HCT116 (cell line): ENCODE data around the gene GRB2. TPM values are rescaled to one million over a fixed set of nuclear protein-coding genes. Genes with fewer than 3 reads are reported as not detected.
A peak's percentile ranks its signal among the peaks of the same experiment; 100 is the strongest.

ENCODE experiments used
- ATAC-seq: fragments of 200-7000 bp; cut with Tn5 transposase; 2 replicates; pipeline ENCODE4 v1.9.1; 2020; ENCODE audit warnings: mild to moderate bottlenecking, moderate library complexity
- BruUV-seq: library from RNA; stranded (reverse); fragments of 400-500 nt; replicated peaks from 2 replicates; lab custom pipeline; 2021; lab: Mats Ljungman, UMichigan
- CTCF ChIA-PET: fragments of 300-600 bp; sonication (Branson Sonifier 250); formaldehyde crosslinking; loops from one replicate; lab custom pipeline; 2021; ENCODE audit warnings: antibody characterized with exemption; lab: Charles Lee
- POLR2A ChIA-PET: fragments of 300-600, 350-600 bp; sonication (Branson Sonifier 250); formaldehyde crosslinking; loops from one replicate; lab custom pipeline; 2021; ENCODE audit warnings: antibody characterized with exemption; lab: Charles Lee
- RAD21 ChIA-PET, 2 experiments: fragments of 300-600 bp; sonication (Branson Sonifier 250); formaldehyde crosslinking; loops; one replicate each; lab custom pipeline; 2023; ENCODE audit warnings: low total read pairs in 2 of 2; ENCODE audit not compliant: uncharacterized antibody in 2 of 2, unreplicated experiment in 2 of 2, low non-redundant PET in 1 of 2; lab: Charles Lee
- DNase-seq: peaks from one replicate; pipeline ENCODE4 v3.0.0-alpha.2; 2010; ENCODE audit warnings: low read depth, low spot score
- H2AFZ ChIP-seq: fragments of 200-600 bp; shearing (Covaris generic), sonication (generic); 2 replicates; pipeline ENCODE4 v1.6.1; 2017; ENCODE audit warnings: low read depth, mixed run types, mixed read lengths, antibody characterized with exemption, low read length; ENCODE audit not compliant: poor library complexity, severe bottlenecking
- H3K27ac ChIP-seq: 2 replicates; pipeline ENCODE4 v1.5.1; 2012; ENCODE audit warnings: low read depth, low read length
- H3K27me3 ChIP-seq: fragments of 200-600 bp; sonication (generic); 2 replicates; pipeline ENCODE4 v1.6.1; 2016; ENCODE audit warnings: mixed run types, low read length, mixed read lengths; ENCODE audit not compliant: insufficient read depth
- H3K36me3 ChIP-seq, 2 experiments: fragments of 200-500 bp in 1 of 2; fragments of 200-600 bp in 1 of 2; sonication (Bioruptor generic) in 1 of 2; sonication (generic) in 1 of 2; 2 replicates each; pipeline versions ENCODE4 v1.5.1 to v1.6.1; 2014 to 2016; ENCODE audit warnings: low read length in 2 of 2, inconsistent platforms in 1 of 2, mixed read lengths in 1 of 2, mixed run types in 1 of 2; ENCODE audit not compliant: insufficient read depth in 2 of 2, control insufficient read depth in 1 of 2
- H3K4me1 ChIP-seq, 2 experiments: fragments of 200-600 bp in 1 of 2; sonication (generic) in 1 of 2; 2 replicates each; pipeline versions ENCODE4 v1.5.1 to v1.6.1; 2012 to 2017; ENCODE audit warnings: low read length in 2 of 2, inconsistent platforms in 1 of 2, mild to moderate bottlenecking in 1 of 2, mixed read lengths in 1 of 2, mixed run types in 1 of 2, moderate library complexity in 1 of 2; ENCODE audit not compliant: insufficient read depth in 2 of 2, control insufficient read depth in 1 of 2
- H3K4me2 ChIP-seq: fragments of 200-600 bp; sonication (generic); 2 replicates; pipeline ENCODE4 v1.6.1; 2017; ENCODE audit warnings: mixed run types, low read length, mixed read lengths
- H3K4me3 ChIP-seq, 2 experiments: fragments of 200-600 bp in 1 of 2; sonication (generic) in 1 of 2; replicated peaks in 1 of 2; 2 replicates each; pipeline ENCODE4 v1.5.1; 2011 to 2016; ENCODE audit warnings: low read length in 2 of 2, control low read depth in 1 of 2, low read depth in 1 of 2, mild to moderate bottlenecking in 1 of 2, mixed read lengths in 1 of 2, mixed run types in 1 of 2
- H3K79me2 ChIP-seq: fragments of 200-600 bp; sonication (generic); 2 replicates; pipeline ENCODE4 v1.6.1; 2017; ENCODE audit warnings: mild to moderate bottlenecking, mixed run types, low read length, moderate library complexity, mixed read lengths; ENCODE audit not compliant: insufficient read depth
- H3K9ac ChIP-seq: fragments of 200-600 bp; sonication (generic); 2 replicates; pipeline ENCODE4 v1.6.1; 2016; ENCODE audit warnings: low read length, mixed read lengths
- H3K9me2 ChIP-seq: fragments of 200-600 bp; sonication (generic), shearing (Covaris generic); 2 replicates; pipeline ENCODE4 v1.6.1; 2017; ENCODE audit warnings: mixed run types, mild to moderate bottlenecking, moderate library complexity; ENCODE audit not compliant: insufficient read depth
- H3K9me3 ChIP-seq, 2 experiments: fragments of 200-500 bp in 1 of 2; fragments of 200-600 bp in 1 of 2; sonication (Bioruptor generic) in 1 of 2; sonication (generic) in 1 of 2; 2 replicates each; pipeline ENCODE4 v1.6.1; 2014 to 2017; ENCODE audit warnings: low read length in 2 of 2, mixed read lengths in 2 of 2, inconsistent platforms in 1 of 2, low read depth in 1 of 2, mild to moderate bottlenecking in 1 of 2, mixed run types in 1 of 2, moderate library complexity in 1 of 2; ENCODE audit not compliant: control insufficient read depth in 1 of 2, insufficient read depth in 1 of 2
- H4K20me1 ChIP-seq: fragments of 200-600 bp; sonication (generic), shearing (Covaris generic); 2 replicates; pipeline ENCODE4 v1.6.1; 2017; ENCODE audit warnings: mixed run types, mild to moderate bottlenecking, moderate library complexity; ENCODE audit not compliant: insufficient read depth
- CBX3 ChIP-seq: IDR thresholded peaks from 2 replicates; pipeline ENCODE4 v1.6.1; 2012; ENCODE audit warnings: low read depth
- EGR1 ChIP-seq: IDR thresholded peaks from 2 replicates; pipeline ENCODE4 v1.6.1; 2012; ENCODE audit warnings: low read depth
- ELF1 ChIP-seq: IDR thresholded peaks from 2 replicates; pipeline ENCODE4 v1.6.1; 2012; ENCODE audit warnings: low read depth, borderline replicate concordance
- FOSL1 ChIP-seq: IDR thresholded peaks from 2 replicates; pipeline ENCODE4 v1.6.1; 2012; ENCODE audit warnings: low read depth
- POLR2A ChIP-seq: IDR thresholded peaks from 2 replicates; pipeline ENCODE4 v1.7.0; 2011; ENCODE audit warnings: borderline replicate concordance; ENCODE audit not compliant: insufficient read depth, insufficient read length; ENCODE audit errors: extremely low read depth
- POLR2AphosphoS5 ChIP-seq: IDR thresholded peaks from 2 replicates; pipeline ENCODE4 v1.6.1; 2011; ENCODE audit warnings: mild to moderate bottlenecking, low read depth, low read length, moderate library complexity
- RAD21 ChIP-seq: IDR thresholded peaks from 2 replicates; pipeline ENCODE4 v1.6.1; 2012; ENCODE audit warnings: low read depth, mild to moderate bottlenecking
- SIN3A ChIP-seq: IDR thresholded peaks from 2 replicates; pipeline ENCODE4 v1.6.1; 2012; ENCODE audit warnings: low read depth
- SP1 ChIP-seq: IDR thresholded peaks from 2 replicates; pipeline ENCODE4 v1.6.1; 2012; ENCODE audit warnings: low read depth
- SRF ChIP-seq: IDR thresholded peaks from 2 replicates; pipeline ENCODE4 v1.6.1; 2012; ENCODE audit warnings: low read depth
- intact Hi-C: fragments of 100-400 bp; cut with micrococcal nuclease; formaldehyde crosslinking; loops from 2 replicates; pipeline ENCODE4 v1.10.0; 2022
- total RNA-seq: library from RNA; stranded (reverse); gene quantifications from one replicate; pipeline ENCODE4 v1.2.1, GENCODE V29; 2021; ENCODE audit not compliant: unreplicated experiment
- TF ChIP-seq, protein P1 (sequence below): IDR thresholded peaks from 2 replicates; pipeline ENCODE4 v1.6.1; 2012
- TF ChIP-seq, protein P2 (sequence below): IDR thresholded peaks from 2 replicates; pipeline ENCODE4 v1.6.1; 2012; ENCODE audit warnings: low read depth

GRB2 gene
- total RNA-seq, 1 experiment from 2014 or later: 146 TPM

DNA sequence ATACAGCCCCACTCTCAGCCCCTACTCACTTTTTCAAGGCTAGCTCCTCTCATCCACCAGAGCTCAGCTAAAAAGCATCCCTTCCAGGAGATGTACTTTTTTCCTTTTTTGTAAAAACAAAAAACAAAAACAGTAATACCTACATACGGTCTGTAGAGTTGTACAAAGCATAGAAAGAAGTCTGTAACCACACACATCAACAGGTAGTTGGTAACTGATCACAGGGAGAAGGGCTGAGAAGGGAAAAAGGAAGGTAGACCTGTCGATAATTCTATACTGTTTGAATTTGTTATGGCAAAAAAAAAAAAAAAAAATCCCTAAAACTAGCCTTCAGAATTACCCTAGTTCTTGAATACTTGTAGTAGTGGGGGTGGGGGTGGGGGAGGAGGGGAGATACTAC, 117.1 kb downstream of the GRB2 start:
- no peaks in the 10 kb centered on the region for H3K27me3 ChIP-seq
- peaks cover 8 to 25% of the 10 kb centered on the region in 2 experiments for H3K36me3 ChIP-seq
- no peaks in the 10 kb centered on the region for H4K20me1 ChIP-seq
- POLR2A ChIA-PET: interaction anchor here (1.0 to 1.7 kb wide), 6 partner anchors 10 to 492 kb away, joined by 3 to 40 read pairs (median 8); partner anchors contain the start of genes GRB2 and MIF4GD
- intact Hi-C loops: no loop called here
- CTCF ChIA-PET: interaction anchor here (1.2 to 2.8 kb wide), 6 partner anchors 16 to 237 kb away, joined by 3 to 11 read pairs (median 6); partner anchors contain the start of genes GRB2, LLGL2 and TSEN54
- no peak overlapping the region for H2AFZ ChIP-seq
- H3K9me2 ChIP-seq: no peaks in the 10 kb centered on the region
- ATAC-seq (no peak), DNase-seq (no peak)
- no TSS peak for BruUV-seq
- peak overlapping the region; percentile 82 for H3K9ac ChIP-seq
- TF ChIP-seq POLR2AphosphoS5 (no peak), RAD21 (no peak), ELF1 (no peak), SIN3A (no peak), POLR2A (no peak), EGR1 (no peak), FOSL1 (no peak), SP1 (no peak), CBX3 (no peak), SRF (no peak)
- TF ChIP-seq, protein P1, sequence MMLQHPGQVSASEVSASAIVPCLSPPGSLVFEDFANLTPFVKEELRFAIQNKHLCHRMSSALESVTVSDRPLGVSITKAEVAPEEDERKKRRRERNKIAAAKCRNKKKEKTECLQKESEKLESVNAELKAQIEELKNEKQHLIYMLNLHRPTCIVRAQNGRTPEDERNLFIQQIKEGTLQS: no peak
- TF ChIP-seq, protein P2, sequence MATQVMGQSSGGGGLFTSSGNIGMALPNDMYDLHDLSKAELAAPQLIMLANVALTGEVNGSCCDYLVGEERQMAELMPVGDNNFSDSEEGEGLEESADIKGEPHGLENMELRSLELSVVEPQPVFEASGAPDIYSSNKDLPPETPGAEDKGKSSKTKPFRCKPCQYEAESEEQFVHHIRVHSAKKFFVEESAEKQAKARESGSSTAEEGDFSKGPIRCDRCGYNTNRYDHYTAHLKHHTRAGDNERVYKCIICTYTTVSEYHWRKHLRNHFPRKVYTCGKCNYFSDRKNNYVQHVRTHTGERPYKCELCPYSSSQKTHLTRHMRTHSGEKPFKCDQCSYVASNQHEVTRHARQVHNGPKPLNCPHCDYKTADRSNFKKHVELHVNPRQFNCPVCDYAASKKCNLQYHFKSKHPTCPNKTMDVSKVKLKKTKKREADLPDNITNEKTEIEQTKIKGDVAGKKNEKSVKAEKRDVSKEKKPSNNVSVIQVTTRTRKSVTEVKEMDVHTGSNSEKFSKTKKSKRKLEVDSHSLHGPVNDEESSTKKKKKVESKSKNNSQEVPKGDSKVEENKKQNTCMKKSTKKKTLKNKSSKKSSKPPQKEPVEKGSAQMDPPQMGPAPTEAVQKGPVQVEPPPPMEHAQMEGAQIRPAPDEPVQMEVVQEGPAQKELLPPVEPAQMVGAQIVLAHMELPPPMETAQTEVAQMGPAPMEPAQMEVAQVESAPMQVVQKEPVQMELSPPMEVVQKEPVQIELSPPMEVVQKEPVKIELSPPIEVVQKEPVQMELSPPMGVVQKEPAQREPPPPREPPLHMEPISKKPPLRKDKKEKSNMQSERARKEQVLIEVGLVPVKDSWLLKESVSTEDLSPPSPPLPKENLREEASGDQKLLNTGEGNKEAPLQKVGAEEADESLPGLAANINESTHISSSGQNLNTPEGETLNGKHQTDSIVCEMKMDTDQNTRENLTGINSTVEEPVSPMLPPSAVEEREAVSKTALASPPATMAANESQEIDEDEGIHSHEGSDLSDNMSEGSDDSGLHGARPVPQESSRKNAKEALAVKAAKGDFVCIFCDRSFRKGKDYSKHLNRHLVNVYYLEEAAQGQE: no peak
- peaks cover 10 to 15% of the 10 kb centered on the region in 2 experiments for H3K4me1 ChIP-seq
- peak overlapping the region; percentile 83 to 98 for H3K4me3 ChIP-seq
- peak overlapping the region; percentile 75 for H3K27ac ChIP-seq
- no peaks in the 10 kb centered on the region for H3K9me3 ChIP-seq
- peak overlapping the region; percentile 85 for H3K4me2 ChIP-seq
- H3K79me2 ChIP-seq: peaks cover 35% of the 10 kb centered on the region
- RAD21 ChIA-PET: interaction anchor here in 1 of 2 experiments (1.3 kb wide), 1 partner anchor 117 kb away, joined by 5 read pairs; the partner anchor contains the start of gene GRB2
